Neural cell (in vitro differentiated cells): ENCODE measurements around the gene PTDSS2. TPM values are rescaled to one million over a fixed set of nuclear protein-coding genes. Genes with fewer than 3 reads are reported as not detected.
"Not testable (repeated sequence)": the region's sequence is repeated elsewhere in the genome, so short reads cannot be mapped to it uniquely, and the experiment has no call there.

Experiments
- H2AFZ ChIP-seq: fragments of 200-600, 300-800 bp; sonication (generic), shearing (Covaris generic); 2 replicates; pipeline ENCODE4 v1.6.0; 2014; ENCODE audit warnings: low read depth, mild to moderate bottlenecking, antibody characterized with exemption, low read length, moderate library complexity
- H3F3A ChIP-seq: fragments of 200-600 bp; shearing (Covaris generic); 2 replicates; pipeline ENCODE4 v1.6.1; 2016; ENCODE audit warnings: mild to moderate bottlenecking, moderate library complexity, mixed read lengths, antibody characterized with exemption, low read length; ENCODE audit not compliant: insufficient read depth, poor library complexity, severe bottlenecking
- H3K27ac ChIP-seq: fragments of 200-600, 300-800 bp; sonication (generic), shearing (Covaris generic); 2 replicates; pipeline ENCODE4 v1.5.1; 2014; ENCODE audit warnings: mild to moderate bottlenecking, low read length, moderate library complexity
- H3K27me3 ChIP-seq: fragments of 300-800, 200-600 bp; sonication (generic), shearing (Covaris generic); 2 replicates; pipeline ENCODE4 v1.6.0; 2014; ENCODE audit warnings: mild to moderate bottlenecking, low read depth, low read length, moderate library complexity; ENCODE audit not compliant: insufficient read depth
- H3K36me3 ChIP-seq: fragments of 300-800, 200-600 bp; sonication (generic), shearing (Covaris generic); 2 replicates; pipeline ENCODE4 v1.5.1; 2014; ENCODE audit warnings: mild to moderate bottlenecking, antibody characterized with exemption, low read length, moderate library complexity; ENCODE audit not compliant: insufficient read depth
- H3K4me2 ChIP-seq: fragments of 300-800, 200-600 bp; sonication (generic), shearing (Covaris generic); 2 replicates; pipeline ENCODE4 v1.6.0; 2014; ENCODE audit warnings: mild to moderate bottlenecking, low read length
- H3K4me3 ChIP-seq: fragments of 300-800, 200-600 bp; sonication (generic), shearing (Covaris generic); 2 replicates; pipeline ENCODE4 v1.5.1; 2014; ENCODE audit warnings: mild to moderate bottlenecking, low read length, moderate library complexity
- H3K79me2 ChIP-seq: fragments of 200-600 bp; shearing (Covaris generic); replicated peaks from 2 replicates; pipeline ENCODE4 v1.6.0; 2014; ENCODE audit warnings: mild to moderate bottlenecking, low read length, moderate library complexity; ENCODE audit not compliant: insufficient read depth
- H3K9ac ChIP-seq: fragments of 300-800, 200-600 bp; sonication (generic), shearing (Covaris generic); 2 replicates; pipeline ENCODE4 v1.6.1; 2016; ENCODE audit warnings: mild to moderate bottlenecking, low read length, mixed read lengths
- H3K9me2 ChIP-seq: fragments of 200-600 bp; shearing (Covaris generic); 2 replicates; pipeline ENCODE4 v1.6.1; 2016; ENCODE audit warnings: mild to moderate bottlenecking, low read length, mixed read lengths; ENCODE audit not compliant: insufficient read depth
- H3K9me3 ChIP-seq: fragments of 200-600, 300-800 bp; sonication (generic), shearing (Covaris generic); 2 replicates; pipeline ENCODE4 v1.6.1; 2016; ENCODE audit warnings: mild to moderate bottlenecking, mixed run types, low read length, moderate library complexity, mixed read lengths
- H4K20me1 ChIP-seq: fragments of 200-600 bp; shearing (Covaris generic); 2 replicates; pipeline ENCODE4 v1.6.1; 2016; ENCODE audit warnings: mild to moderate bottlenecking, mixed run types; ENCODE audit not compliant: insufficient read depth
- EP300 ChIP-seq: fragments of 450-650 bp; conservative IDR thresholded peaks from 2 replicates; pipeline ENCODE4 v1.6.1; 2014; ENCODE audit warnings: antibody characterized with exemption, mild to moderate bottlenecking, moderate library complexity; ENCODE audit not compliant: poor library complexity, severe bottlenecking
- EZH2 ChIP-seq: fragments of 200-600, 300-800 bp; shearing (Covaris generic), sonication (generic); IDR thresholded peaks from 2 replicates; pipeline ENCODE4 v1.6.1; 2014; ENCODE audit warnings: antibody characterized with exemption, low read length, borderline replicate concordance, mild to moderate bottlenecking; ENCODE audit not compliant: insufficient read depth, poor library complexity, severe bottlenecking
- MXI1 ChIP-seq: fragments of 450-650 bp; conservative IDR thresholded peaks from 2 replicates; pipeline ENCODE4 v1.6.1; 2014; ENCODE audit warnings: antibody characterized with exemption, mild to moderate bottlenecking; ENCODE audit not compliant: poor library complexity, severe bottlenecking
- POLR2AphosphoS5 ChIP-seq: IDR thresholded peaks from 2 replicates; pipeline ENCODE4 v1.6.1; 2012
- RAD21 ChIP-seq: fragments of 450-650 bp; conservative IDR thresholded peaks from 2 replicates; pipeline ENCODE4 v1.6.1; 2014; ENCODE audit warnings: antibody characterized with exemption, mild to moderate bottlenecking, moderate library complexity
- SMC3 ChIP-seq: fragments of 450-650 bp; conservative IDR thresholded peaks from 2 replicates; pipeline ENCODE4 v1.6.1; 2014; ENCODE audit warnings: antibody characterized with exemption, mild to moderate bottlenecking, moderate library complexity; ENCODE audit not compliant: poor library complexity
- TAF1 ChIP-seq: IDR thresholded peaks from 2 replicates; pipeline ENCODE4 v1.6.1; 2012; ENCODE audit warnings: low read depth
- polyA minus RNA-seq: library from RNA; depleted of rRNA, polyadenylated mRNA; stranded (reverse); fragments of >200 nt; gene quantifications from 2 replicates; pipeline ENCODE4 v1.2.3, GENCODE V29; 2014
- polyA plus RNA-seq: library from polyadenylated mRNA; depleted of rRNA; stranded (reverse); fragments of >200 nt; gene quantifications from 2 replicates; pipeline ENCODE4 v1.2.3, GENCODE V29; 2014
- TF ChIP-seq, protein P1 (sequence below): IDR thresholded peaks from 2 replicates; pipeline ENCODE4 v1.6.1; 2012; ENCODE audit warnings: borderline replicate concordance
- TF ChIP-seq, protein P2 (sequence below): fragments of 450-650 bp; IDR thresholded peaks from 2 replicates; pipeline ENCODE4 v1.5.1; 2014; ENCODE audit warnings: antibody characterized with exemption, mild to moderate bottlenecking, moderate library complexity; ENCODE audit not compliant: poor library complexity, severe bottlenecking

Gene PTDSS2
- polyA plus RNA-seq (39.1 and 54.3 TPM in 2 replicates), polyA minus RNA-seq (27.1 and 28.7 TPM in 2 replicates)

DNA sequence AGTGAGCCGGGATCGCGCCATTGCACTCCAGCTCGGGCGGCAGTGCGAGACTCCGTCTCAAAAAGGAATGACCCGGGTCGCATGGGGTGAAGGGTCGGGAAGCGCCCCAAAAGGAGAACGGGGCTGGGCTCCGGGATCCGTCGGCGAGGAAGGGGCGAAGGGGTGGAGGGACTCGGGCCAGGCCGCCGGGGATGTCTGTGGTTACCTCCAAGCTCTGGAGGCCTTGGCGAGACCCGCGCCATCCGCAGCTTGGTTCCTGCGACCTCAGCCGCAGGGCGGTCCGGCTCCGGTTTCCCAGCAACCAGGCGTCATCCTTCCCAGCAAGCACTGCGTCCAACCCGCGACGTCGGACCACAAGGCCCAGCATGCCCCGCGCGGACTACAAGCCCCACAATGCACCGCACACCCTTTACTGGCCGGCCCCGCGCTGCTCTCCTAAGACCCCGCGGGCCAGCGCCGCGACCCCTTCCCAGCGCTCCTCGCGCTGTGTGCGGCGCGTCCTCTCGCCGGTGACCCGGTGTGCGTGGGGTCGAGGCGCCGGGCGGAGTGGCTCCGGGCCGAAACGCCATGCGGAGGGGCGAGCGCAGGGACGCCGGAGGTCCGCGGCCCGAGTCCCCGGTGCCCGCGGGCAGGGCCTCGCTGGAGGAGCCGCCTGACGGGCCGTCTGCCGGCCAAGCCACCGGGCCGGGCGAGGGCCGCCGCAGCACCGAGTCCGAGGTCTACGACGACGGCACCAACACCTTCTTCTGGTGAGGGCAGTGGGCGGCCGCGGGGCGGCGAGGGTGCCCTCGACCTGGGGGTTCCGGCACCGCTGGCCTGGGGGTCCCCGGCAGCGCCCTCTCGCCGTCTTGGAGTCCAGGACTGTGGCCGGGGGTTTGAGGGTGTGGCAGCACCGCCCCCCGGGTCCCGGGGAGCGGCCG lies at the start of gene PTDSS2:
Gene PTDSS2, plus strand, starts transcription at position 391 of the 920 bp plus-strand sequence. Its CDS starts 177 bp downstream, at position 568.
- no peaks in the 10 kb centered on the region for H3K36me3 ChIP-seq
- H3K79me2 ChIP-seq = peaks cover 7% of the 10 kb centered on the region
- H3K9me3 ChIP-seq = no peaks in the 10 kb centered on the region
- H2AFZ ChIP-seq = peak within 1 kb of the TSS; percentile 58
- H3K27me3 ChIP-seq = no peaks in the 10 kb centered on the region
- TF ChIP-seq TAF1 = peak; percentile 71
- peak; percentile 66 for TF ChIP-seq EP300
- TF ChIP-seq, protein P1, sequence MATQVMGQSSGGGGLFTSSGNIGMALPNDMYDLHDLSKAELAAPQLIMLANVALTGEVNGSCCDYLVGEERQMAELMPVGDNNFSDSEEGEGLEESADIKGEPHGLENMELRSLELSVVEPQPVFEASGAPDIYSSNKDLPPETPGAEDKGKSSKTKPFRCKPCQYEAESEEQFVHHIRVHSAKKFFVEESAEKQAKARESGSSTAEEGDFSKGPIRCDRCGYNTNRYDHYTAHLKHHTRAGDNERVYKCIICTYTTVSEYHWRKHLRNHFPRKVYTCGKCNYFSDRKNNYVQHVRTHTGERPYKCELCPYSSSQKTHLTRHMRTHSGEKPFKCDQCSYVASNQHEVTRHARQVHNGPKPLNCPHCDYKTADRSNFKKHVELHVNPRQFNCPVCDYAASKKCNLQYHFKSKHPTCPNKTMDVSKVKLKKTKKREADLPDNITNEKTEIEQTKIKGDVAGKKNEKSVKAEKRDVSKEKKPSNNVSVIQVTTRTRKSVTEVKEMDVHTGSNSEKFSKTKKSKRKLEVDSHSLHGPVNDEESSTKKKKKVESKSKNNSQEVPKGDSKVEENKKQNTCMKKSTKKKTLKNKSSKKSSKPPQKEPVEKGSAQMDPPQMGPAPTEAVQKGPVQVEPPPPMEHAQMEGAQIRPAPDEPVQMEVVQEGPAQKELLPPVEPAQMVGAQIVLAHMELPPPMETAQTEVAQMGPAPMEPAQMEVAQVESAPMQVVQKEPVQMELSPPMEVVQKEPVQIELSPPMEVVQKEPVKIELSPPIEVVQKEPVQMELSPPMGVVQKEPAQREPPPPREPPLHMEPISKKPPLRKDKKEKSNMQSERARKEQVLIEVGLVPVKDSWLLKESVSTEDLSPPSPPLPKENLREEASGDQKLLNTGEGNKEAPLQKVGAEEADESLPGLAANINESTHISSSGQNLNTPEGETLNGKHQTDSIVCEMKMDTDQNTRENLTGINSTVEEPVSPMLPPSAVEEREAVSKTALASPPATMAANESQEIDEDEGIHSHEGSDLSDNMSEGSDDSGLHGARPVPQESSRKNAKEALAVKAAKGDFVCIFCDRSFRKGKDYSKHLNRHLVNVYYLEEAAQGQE = peak; percentile 57
- TF ChIP-seq EZH2 = no peak
- peak; percentile 96 for TF ChIP-seq POLR2AphosphoS5
- TF ChIP-seq MXI1 = peak; percentile 87
- TF ChIP-seq RAD21 = peak; percentile 11
- peak; percentile 28 for TF ChIP-seq SMC3
- TF ChIP-seq, protein P2, sequence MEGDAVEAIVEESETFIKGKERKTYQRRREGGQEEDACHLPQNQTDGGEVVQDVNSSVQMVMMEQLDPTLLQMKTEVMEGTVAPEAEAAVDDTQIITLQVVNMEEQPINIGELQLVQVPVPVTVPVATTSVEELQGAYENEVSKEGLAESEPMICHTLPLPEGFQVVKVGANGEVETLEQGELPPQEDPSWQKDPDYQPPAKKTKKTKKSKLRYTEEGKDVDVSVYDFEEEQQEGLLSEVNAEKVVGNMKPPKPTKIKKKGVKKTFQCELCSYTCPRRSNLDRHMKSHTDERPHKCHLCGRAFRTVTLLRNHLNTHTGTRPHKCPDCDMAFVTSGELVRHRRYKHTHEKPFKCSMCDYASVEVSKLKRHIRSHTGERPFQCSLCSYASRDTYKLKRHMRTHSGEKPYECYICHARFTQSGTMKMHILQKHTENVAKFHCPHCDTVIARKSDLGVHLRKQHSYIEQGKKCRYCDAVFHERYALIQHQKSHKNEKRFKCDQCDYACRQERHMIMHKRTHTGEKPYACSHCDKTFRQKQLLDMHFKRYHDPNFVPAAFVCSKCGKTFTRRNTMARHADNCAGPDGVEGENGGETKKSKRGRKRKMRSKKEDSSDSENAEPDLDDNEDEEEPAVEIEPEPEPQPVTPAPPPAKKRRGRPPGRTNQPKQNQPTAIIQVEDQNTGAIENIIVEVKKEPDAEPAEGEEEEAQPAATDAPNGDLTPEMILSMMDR = no peak
- peak within 1 kb of the TSS; percentile 83 for H3K9ac ChIP-seq
- H4K20me1 ChIP-seq = peaks cover 2% of the 10 kb centered on the region
- peak within 1 kb of the TSS; percentile 96 for H3K4me3 ChIP-seq
- peak within 1 kb of the TSS; percentile 93 for H3K27ac ChIP-seq
- H3K4me2 ChIP-seq = peak within 1 kb of the TSS; percentile 65
- H3F3A ChIP-seq = no peaks in the 10 kb centered on the region
- H3K9me2 ChIP-seq = no peaks in the 10 kb centered on the region

DNA sequence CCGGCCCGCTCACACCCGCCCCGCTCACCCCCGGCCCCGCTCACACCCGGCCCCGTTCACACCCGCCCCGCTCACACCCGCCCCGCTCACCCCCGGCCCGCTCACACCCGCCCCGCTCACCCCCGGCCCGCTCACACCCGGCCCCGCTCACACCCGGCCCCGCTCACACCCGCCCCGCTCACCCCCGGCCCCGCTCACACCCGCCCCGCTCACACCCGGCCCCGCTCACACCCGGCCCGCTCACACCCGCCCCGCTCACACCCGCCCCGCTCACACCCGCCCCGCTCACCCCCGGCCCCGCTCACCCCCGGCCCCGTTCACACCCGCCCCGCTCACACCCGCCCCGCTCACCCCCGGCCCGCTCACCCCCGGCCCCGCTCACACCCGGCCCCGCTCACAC lies 48.9 kb upstream of the PTDSS2 start:
- H3K4me3 ChIP-seq, H3K9me2 ChIP-seq, H3K27me3 ChIP-seq, H3K9ac ChIP-seq, H4K20me1 ChIP-seq, H3K36me3 ChIP-seq, H3K27ac ChIP-seq, H3K4me2 ChIP-seq, H3K9me3 ChIP-seq, H3F3A ChIP-seq, H2AFZ ChIP-seq, H3K79me2 ChIP-seq: not testable (repeated sequence)
